ENCODE results near the gene XIST.
"Not testable (repeated sequence)": the region's sequence is repeated elsewhere in the genome, so short reads cannot be mapped to it uniquely, and the experiment has no call there.

XIST gene

GRCh38 chrX:73817393-73818199 lies 34.9 kb downstream of the XIST start:
- no peak for DNase-seq (ENCODE audit: low read depth in 2 of 2, low spot score in 1 of 2)

GRCh38 chrX:73812256-73812655 lies 40.3 kb downstream of the XIST start:
- DNase-seq (ENCODE audit: low read depth in 2 of 2, low spot score in 1 of 2), result no peak

- DNase-seq (ENCODE audit: low read depth in 2 of 2, low spot score in 1 of 2), result not testable (repeated sequence)
Measured at GRCh38 chrX:73804109-73804508, 48.4 kb downstream of the XIST start.

- DNase-seq (ENCODE audit: low read depth in 2 of 2, low spot score in 1 of 2), result no peak
Measured at GRCh38 chrX:73799888-73800287, 52.6 kb downstream of the XIST start.

- DNase-seq (ENCODE audit: low read depth in 2 of 2, low spot score in 1 of 2), result not testable (repeated sequence)
Measured at GRCh38 chrX:73792511-73792910, 60.0 kb downstream of the XIST start.

- no peak for DNase-seq (ENCODE audit: low read depth in 2 of 2, low spot score in 1 of 2)
Measured at GRCh38 chrX:73785493-73785892, 67.0 kb downstream of the XIST start.
